Stomach (tissue), 4 donors: Measurements from ENCODE around the gene SERPINB7.

Experiments used
- EP300 ChIP-seq: sonication (generic); formaldehyde crosslinking; IDR thresholded peaks from one replicate; pipeline ENCODE4 v1.6.1; 2017; ENCODE audit warnings: antibody characterized with exemption
- POLR2A ChIP-seq, 4 donors: fragments of 450-650 bp; IDR thresholded peaks; one replicate each; pipeline ENCODE4 v1.6.1; 2016; ENCODE audit warnings: antibody characterized with exemption in 4 of 4, control low read depth in 2 of 4, mild to moderate bottlenecking in 1 of 4, moderate library complexity in 1 of 4
- POLR2AphosphoS5 ChIP-seq, 3 donors: sonication (generic); formaldehyde crosslinking; IDR thresholded peaks; one replicate each; pipeline ENCODE4 v1.6.1; 2016; ENCODE audit warnings: antibody characterized with exemption in 3 of 3
- TF ChIP-seq, protein P1 (sequence below), 7 experiments: fragments of 450-650 bp in 4 of 7; fragments of 200-600 bp in 3 of 7; sonication (generic) in 3 of 7; IDR thresholded peaks; one replicate each; pipeline ENCODE4 v1.5.1; 2016 to 2019; ENCODE audit warnings: antibody characterized with exemption in 7 of 7, control low read depth in 2 of 7, mild to moderate bottlenecking in 1 of 7

DNA sequence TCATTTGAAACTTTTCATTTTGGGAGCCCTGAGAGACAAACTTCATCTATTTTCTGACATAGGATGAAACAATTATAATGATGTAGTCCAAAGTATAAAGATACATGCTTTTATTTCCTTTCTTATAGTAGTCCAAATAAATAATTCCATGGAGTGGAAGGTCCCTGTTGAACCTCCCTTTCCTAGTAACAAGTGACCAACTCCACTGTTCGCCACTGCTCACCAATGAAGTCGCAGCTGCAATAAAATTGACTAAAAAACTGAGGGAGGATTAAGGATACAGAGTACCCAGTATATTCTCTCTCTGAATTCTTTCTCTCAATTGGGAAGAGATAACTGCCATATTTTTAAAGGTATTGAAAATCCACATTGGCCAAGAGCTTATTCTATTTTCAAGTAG is 14.1 kb downstream of the SERPINB7 start:
- TF ChIP-seq, protein P1, sequence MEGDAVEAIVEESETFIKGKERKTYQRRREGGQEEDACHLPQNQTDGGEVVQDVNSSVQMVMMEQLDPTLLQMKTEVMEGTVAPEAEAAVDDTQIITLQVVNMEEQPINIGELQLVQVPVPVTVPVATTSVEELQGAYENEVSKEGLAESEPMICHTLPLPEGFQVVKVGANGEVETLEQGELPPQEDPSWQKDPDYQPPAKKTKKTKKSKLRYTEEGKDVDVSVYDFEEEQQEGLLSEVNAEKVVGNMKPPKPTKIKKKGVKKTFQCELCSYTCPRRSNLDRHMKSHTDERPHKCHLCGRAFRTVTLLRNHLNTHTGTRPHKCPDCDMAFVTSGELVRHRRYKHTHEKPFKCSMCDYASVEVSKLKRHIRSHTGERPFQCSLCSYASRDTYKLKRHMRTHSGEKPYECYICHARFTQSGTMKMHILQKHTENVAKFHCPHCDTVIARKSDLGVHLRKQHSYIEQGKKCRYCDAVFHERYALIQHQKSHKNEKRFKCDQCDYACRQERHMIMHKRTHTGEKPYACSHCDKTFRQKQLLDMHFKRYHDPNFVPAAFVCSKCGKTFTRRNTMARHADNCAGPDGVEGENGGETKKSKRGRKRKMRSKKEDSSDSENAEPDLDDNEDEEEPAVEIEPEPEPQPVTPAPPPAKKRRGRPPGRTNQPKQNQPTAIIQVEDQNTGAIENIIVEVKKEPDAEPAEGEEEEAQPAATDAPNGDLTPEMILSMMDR (IDR thresholded peaks at IDR 0.05), result no peak
- TF ChIP-seq EP300 (no peak), POLR2AphosphoS5 (IDR thresholded peaks at IDR 0.05) (no peak), POLR2A (IDR thresholded peaks at IDR 0.05) (no peak)
